Activated T-cell treated with anti-CD3 and anti-CD28 coated beads, Interleukin-2, amount 50 U/mL, for 4 hours (primary cell): Measurements from ENCODE around the gene FARP2. TPM values are rescaled to one million over a fixed set of nuclear protein-coding genes. Genes with fewer than 3 reads are reported as not detected.

Experiments used
- ATAC-seq, 2 donors: fragments of 200-7000 bp; cut with Tn5 transposase; one replicate each; pipeline ENCODE4 v1.10.0; 2021
- DNase-seq: peaks from one replicate; pipeline ENCODE4 v3.0.0-alpha.2; 2020
- H3K27me3 Mint-ChIP-seq: one replicate; pipeline ENCODE4 v1.8.0; 2021; ENCODE audit warnings: low read depth, mixed read lengths
- H3K36me3 Mint-ChIP-seq: one replicate; pipeline ENCODE4 v1.8.0; 2022; ENCODE audit warnings: mixed read lengths; ENCODE audit not compliant: insufficient read depth
- H3K4me1 Mint-ChIP-seq: one replicate; pipeline ENCODE4 v1.8.0; 2021; ENCODE audit warnings: low read depth, mixed read lengths
- H3K4me3 Mint-ChIP-seq: one replicate; pipeline ENCODE4 v1.8.0; 2021; ENCODE audit warnings: mild to moderate bottlenecking, moderate library complexity, mixed read lengths
- H3K9me3 Mint-ChIP-seq: one replicate; pipeline ENCODE4 v1.8.0; 2021; ENCODE audit warnings: mixed read lengths
- total RNA-seq, 3 donors: library from RNA; stranded (reverse); gene quantifications; one replicate each; pipeline ENCODE4 v1.2.1, GENCODE V29; 2021

FARP2 gene
- total RNA-seq, 3 donors from 2014 or later = 29.5 to 35.6 (median 30.3) TPM

DNA sequence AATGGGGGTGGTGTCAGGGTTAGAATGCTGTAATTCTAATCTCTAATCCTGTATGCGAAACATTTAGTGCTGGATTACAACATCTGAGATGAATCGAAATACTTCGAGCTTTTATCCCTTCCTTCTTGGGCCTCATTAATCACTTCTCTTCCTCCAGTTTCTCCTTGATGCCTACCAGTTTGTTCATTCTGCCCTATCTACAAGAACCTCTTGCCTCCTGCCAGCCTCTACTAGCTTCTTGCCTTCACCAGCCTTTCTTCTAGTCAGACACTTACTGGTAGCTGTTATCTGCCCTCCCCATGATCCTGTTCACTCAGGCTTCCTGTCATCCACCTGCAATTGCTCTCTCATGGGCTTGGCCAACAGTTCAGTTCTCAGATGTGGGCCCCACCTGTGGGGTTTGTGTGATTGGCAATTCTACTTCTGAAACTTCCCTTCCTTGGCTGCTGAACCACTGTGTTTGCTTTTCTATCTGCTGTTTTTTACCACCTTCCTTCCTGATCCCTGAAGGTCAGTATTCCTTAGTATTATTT, 15.4 kb upstream of the FARP2 start:
- peaks cover 46% of the 10 kb centered on the region for H3K36me3 Mint-ChIP-seq
- H3K4me1 Mint-ChIP-seq = peaks cover 32% of the 10 kb centered on the region
- H3K9me3 Mint-ChIP-seq = no peaks in the 10 kb centered on the region
- DNase-seq = no peak
- no peaks in the 10 kb centered on the region for H3K27me3 Mint-ChIP-seq
- H3K4me3 Mint-ChIP-seq = no peak overlapping the region
- ATAC-seq = no peak

DNA sequence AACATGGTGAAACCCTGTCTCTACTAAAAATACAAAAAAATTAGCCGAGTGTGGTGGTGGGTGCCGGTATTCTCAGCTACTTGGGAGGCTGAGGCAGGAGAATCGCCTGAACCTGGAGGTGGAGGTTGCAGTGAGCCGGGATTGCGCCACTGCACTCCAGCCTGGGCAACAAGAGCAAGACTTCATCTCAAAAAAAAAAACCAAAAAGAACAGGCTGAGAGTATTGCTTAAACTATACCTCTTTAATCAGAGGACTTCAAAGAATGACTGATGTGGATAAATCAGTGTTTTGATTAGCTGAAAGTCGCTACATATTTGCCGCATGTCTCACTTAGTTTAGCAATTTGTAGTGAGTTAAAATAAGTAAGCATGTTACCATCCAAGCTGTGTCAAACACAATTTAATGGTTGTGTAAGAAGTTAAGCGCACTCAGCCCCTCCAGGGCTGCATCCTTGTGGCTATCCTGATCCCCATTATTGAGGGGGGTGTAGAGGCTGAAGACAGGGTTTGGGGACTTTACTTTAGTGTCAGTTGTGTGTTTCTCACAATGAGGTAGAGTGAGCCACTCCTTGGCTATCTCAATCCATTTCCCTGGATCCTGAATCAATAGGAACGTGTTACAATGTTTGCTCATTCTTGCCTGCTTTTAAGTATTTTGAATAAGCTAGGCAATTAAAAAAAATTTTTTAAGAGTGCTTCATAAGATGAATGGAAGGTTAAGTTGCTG, 11.0 kb upstream of the FARP2 start:
- ATAC-seq (no peak), DNase-seq (no peak)
- no peak overlapping the region for H3K4me3 Mint-ChIP-seq
- peaks cover 17% of the 10 kb centered on the region for H3K4me1 Mint-ChIP-seq
- no peaks in the 10 kb centered on the region for H3K9me3 Mint-ChIP-seq
- no peaks in the 10 kb centered on the region for H3K27me3 Mint-ChIP-seq
- peaks cover 36% of the 10 kb centered on the region for H3K36me3 Mint-ChIP-seq

DNA sequence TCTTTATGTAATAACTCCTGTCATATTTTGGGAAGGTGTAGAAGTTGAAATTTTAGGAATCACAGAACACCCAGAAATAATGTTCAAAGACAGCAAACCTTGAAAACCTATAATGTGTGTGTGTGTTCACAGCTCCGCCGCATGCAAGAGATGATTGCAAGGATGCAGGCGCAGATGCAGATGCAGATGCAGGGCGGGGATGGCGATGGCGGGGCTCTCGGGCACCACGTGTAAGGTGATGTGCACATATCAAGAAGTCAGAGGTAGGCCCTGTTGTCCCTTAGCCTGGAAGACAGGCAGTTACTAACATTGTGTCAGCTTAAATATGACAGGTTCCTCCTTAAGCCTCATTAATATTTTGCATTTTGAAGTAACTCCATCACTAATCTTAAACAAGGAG, 6.1 kb upstream of the FARP2 start:
- Mint-ChIP-seq H3K4me3 (no peak overlapping the region), H3K27me3 (no peaks in the 10 kb centered on the region)

DNA sequence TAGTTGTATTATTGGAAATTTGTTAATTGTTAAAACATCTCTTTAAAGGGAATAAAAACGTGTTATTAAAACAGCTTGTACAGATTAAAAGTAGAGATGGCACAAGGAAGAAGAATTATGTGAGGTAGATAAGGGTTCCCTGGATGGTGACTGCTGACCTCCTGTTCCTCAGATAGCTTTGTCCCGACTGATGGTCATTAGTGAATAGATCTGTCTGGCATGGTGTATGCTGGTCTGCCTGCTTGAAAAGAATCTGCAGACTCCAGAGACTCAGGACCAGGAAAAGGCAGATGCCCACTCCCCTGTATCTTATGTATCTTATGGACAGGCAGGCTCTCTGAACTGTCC, 5.6 kb upstream of the FARP2 start:
- Mint-ChIP-seq H3K27me3 (no peaks in the 10 kb centered on the region), H3K4me1 (peaks cover 6% of the 10 kb centered on the region), H3K4me3 (no peak overlapping the region), H3K36me3 (peaks cover 29% of the 10 kb centered on the region), H3K9me3 (no peaks in the 10 kb centered on the region)
- DNase-seq = no peak
- no peak for ATAC-seq

More for the DNA sequence above, 6.1 kb upstream of the FARP2 start:
- ATAC-seq (no peak), DNase-seq (no peak)
- Mint-ChIP-seq H3K4me1 (peaks cover 6% of the 10 kb centered on the region), H3K36me3 (peaks cover 29% of the 10 kb centered on the region), H3K9me3 (no peaks in the 10 kb centered on the region)

DNA sequence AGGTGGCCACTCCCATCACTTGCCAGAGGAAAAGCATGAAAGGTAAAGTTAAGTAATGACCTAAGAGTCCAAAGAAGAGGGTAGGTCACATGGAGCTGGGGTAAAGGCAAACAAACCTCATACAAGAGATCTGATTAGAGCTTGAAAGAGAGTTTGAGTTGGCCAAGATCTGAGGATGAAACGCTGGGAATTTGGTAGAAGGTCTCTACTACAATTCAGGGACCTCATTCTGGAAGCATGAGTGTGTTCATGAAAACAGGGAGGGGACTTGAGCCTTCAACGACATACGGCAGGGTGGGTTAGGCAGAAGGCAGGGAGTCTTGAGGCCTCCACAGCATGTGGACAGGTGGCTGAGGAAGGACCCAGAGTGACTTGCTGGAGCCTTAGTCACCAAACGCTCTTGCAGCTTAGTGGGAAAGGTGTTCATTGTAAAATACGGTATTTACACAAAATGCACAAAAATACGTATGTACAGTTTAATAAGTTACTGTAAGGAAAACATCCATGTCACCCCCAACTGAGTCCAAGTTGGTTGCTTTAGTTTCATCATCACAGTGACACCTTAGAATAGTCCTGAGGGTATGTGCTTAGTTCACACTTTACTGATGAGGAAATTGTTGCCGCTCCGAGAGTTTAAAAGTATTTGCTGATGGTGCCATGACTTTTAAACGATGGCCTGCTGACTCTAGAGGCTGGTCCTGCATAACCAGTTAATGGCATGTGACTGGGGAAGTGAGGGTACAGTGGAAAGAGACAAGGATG, 5.0 kb upstream of the FARP2 start:
- no peak for DNase-seq
- H3K4me3 Mint-ChIP-seq = no peak overlapping the region
- no peaks in the 10 kb centered on the region for H3K9me3 Mint-ChIP-seq
- no peak for ATAC-seq
- no peaks in the 10 kb centered on the region for H3K27me3 Mint-ChIP-seq
- H3K4me1 Mint-ChIP-seq = peaks cover 6% of the 10 kb centered on the region
- H3K36me3 Mint-ChIP-seq = peaks cover 26% of the 10 kb centered on the region

DNA sequence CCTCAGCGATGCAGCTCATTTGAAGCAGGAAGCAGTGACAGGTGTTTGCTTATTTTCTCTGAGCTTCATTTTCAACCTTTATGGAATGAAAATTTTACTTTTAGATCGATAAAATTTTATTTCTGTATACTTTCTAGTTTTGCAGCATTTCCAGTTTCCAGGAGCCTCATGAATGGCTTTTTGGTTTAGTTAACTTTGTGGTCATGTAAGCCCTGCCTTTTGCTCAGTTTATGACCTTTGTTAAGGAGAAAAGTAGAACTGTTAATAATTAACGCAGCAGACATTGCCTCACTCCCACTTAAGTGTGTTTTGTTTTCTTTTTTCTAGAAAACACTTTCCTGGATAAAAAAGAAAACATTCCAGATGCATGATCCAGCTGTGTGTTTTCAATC, 4.4 kb upstream of the FARP2 start:
- DNase-seq (no peak), ATAC-seq (no peak)
- H3K4me3 Mint-ChIP-seq = no peak overlapping the region
- no peaks in the 10 kb centered on the region for H3K27me3 Mint-ChIP-seq
- peaks cover 26% of the 10 kb centered on the region for H3K36me3 Mint-ChIP-seq
- peaks cover 6% of the 10 kb centered on the region for H3K4me1 Mint-ChIP-seq
- no peaks in the 10 kb centered on the region for H3K9me3 Mint-ChIP-seq

DNA sequence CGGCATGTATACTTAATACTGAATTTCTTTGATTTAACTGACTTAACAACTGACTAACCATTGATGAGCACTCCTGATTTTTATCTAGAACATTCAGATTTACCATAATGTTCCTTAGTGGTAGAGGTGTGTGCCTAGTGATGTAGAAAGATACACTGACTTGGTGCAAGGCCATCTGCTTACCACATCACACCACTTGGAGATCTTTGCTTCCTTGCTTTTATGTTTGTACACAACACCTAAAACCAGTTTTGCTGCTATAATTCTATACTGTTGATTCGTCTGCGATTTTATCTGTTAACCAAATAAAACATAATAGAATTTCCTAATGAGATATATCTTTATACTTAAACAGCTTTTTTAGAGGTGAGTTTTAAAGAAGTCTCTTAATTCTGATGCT, 3.9 kb upstream of the FARP2 start:
- DNase-seq (no peak), ATAC-seq (no peak)
- no peaks in the 10 kb centered on the region for H3K27me3 Mint-ChIP-seq
- H3K36me3 Mint-ChIP-seq = peaks cover 26% of the 10 kb centered on the region
- no peaks in the 10 kb centered on the region for H3K9me3 Mint-ChIP-seq
- peaks cover 10% of the 10 kb centered on the region for H3K4me1 Mint-ChIP-seq
- no peak overlapping the region for H3K4me3 Mint-ChIP-seq

DNA sequence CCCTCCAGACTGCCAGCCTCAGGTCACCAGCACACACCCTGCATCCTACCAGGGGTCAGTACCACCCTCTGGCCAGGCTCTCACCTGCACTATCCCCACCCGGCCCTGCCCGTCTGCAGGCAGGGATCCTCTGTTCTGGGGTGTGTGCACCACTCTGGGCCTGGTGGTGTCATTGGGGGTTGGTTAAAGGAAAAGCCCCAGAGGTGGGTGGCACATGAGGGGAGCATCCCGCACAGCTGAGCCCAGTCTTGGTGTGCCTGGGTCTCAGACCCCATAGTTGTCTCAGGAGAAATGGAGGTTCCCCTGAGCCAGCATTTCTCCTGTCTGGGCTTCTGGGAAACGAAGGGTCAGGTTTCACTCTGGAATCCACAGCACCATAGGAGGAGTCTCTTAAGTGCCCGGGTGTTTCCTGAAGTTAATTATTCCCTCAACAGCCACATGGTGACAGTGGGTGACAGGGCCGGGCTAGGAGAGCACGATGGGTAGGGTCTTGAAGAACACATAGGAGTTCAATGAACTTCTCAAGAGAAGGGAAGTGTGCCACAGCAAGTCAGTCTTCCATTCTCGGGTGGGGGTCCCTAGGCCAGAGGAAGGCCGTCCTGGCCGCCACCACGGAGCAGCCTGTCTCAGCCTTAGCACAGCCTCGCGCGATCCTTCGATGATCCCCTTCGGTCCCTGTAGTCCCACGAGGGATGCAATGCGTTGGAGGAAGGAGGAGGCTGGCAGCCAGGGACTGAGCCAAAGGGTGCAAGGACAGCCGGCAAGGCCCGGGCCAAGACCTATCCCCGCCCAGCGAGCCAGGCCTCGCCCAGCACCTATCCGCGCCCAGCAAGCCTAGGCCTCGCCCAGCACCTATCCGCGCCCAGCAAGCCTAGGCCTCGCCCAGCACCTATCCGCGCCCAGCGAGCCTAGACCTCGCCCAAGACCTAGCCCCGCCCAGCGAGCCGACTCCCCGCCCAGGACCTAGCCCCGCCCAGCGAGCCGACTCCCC, 1.1 kb upstream of the FARP2 start:
- no peak overlapping the region for H3K4me3 Mint-ChIP-seq

DNA sequence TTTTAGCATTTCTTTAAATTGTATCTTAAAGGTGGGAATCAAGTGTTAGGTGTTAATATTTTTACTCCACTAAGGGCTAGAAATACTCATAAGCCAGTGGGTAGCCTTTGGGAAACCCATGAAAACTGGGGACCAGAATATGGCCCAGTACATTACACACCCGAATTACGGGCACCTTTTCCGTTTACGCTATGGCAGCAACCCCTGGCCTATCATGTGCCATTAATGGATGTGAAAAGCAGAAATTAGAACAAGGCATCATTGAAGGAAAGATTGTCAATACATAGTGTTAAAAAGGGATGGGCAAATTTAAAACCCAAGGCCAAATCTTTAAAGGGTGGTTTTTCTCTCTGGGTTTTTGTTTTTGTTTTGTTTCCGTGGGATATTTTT, 781 bp downstream of the FARP2 start:
- peaks cover 26% of the 10 kb centered on the region for H3K4me1 Mint-ChIP-seq
- H3K27me3 Mint-ChIP-seq = no peaks in the 10 kb centered on the region
- H3K9me3 Mint-ChIP-seq = no peaks in the 10 kb centered on the region
- DNase-seq = no peak
- no peak for ATAC-seq
- H3K4me3 Mint-ChIP-seq = peak overlapping the region; percentile 83
- peaks cover 11% of the 10 kb centered on the region for H3K36me3 Mint-ChIP-seq

More for the DNA sequence above, 1.1 kb upstream of the FARP2 start:
- peak; percentile 23 to 56 for ATAC-seq
- peaks cover 26% of the 10 kb centered on the region for H3K4me1 Mint-ChIP-seq
- no peaks in the 10 kb centered on the region for H3K9me3 Mint-ChIP-seq
- peak; percentile 54 for DNase-seq
- no peaks in the 10 kb centered on the region for H3K27me3 Mint-ChIP-seq
- peaks cover 20% of the 10 kb centered on the region for H3K36me3 Mint-ChIP-seq

DNA sequence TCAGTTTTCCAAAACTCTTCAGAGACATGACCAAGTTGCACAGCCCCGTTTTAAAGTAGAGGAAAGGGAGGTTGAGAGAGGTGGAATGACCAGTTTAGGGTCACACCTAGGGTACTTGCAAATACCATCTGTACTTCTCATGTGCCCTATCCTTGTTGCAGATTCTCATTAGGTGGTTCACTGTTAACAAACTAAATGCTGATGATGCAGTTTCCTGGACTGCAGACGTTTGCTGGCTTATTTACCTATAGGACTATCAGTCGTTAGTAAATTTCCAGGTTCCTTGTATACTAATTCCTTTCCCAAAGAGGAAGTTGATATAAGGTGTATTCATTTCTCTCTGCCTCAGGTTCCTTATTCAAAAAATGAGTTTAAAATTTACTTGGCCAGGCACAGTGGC, 1.4 kb downstream of the FARP2 start:
- Mint-ChIP-seq H3K27me3 (no peaks in the 10 kb centered on the region), H3K36me3 (peaks cover 7% of the 10 kb centered on the region), H3K4me1 (peaks cover 25% of the 10 kb centered on the region), H3K9me3 (no peaks in the 10 kb centered on the region), H3K4me3 (peak overlapping the region; percentile 83)
- ATAC-seq (no peak), DNase-seq (no peak)

DNA sequence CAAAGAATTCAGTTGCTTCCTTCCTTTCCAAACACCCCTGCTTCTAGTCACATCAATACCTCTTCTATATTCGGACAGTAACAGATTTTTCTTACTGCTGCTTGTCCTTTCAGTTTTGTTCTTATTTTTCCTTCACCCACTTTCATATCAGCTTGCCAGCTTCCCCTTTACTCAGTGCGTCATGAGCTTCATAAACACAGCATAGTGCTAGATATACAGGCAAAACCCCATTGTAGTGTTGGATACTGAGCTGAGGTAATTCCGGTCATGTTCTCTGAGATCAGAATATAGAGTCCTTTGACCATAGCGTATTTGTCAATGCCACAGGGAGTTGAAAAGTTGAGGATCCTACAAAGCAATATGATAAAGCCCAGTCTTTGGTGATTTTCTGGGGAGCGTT, 2.4 kb downstream of the FARP2 start:
- Mint-ChIP-seq H3K4me3 (peak overlapping the region; percentile 37), H3K9me3 (no peaks in the 10 kb centered on the region), H3K4me1 (peaks cover 20% of the 10 kb centered on the region), H3K36me3 (peaks cover 4% of the 10 kb centered on the region), H3K27me3 (no peaks in the 10 kb centered on the region)
- ATAC-seq (no peak), DNase-seq (no peak)

DNA sequence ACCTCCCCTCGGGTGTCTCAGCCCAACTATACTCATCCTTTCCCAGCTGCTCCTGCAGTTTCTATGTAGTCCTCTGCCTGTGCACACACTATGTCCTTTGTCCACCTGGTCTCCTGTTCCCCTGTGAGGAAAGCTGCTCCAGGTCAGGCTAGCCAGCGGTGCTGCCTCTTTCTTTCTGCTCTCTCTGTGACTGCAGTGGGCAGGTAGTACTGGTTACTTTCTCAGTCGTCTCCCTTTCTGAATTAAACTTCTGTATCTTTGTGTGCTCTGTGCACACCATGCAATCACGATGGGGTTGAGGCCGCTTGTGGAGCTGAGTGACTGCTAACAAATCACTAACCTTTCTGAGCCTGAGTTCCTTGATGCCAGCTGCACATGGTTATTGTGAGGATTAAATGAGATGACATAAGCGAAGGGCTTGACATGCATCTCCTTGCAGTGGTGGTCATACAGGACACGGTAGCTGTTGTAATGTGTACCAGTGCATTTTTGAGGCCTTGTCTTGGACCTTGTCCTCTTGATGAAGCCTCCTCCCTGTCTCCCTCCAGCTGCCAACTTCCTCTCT, 3.5 kb downstream of the FARP2 start:
- H3K4me3 Mint-ChIP-seq = no peak overlapping the region
- no peak for DNase-seq

DNA sequence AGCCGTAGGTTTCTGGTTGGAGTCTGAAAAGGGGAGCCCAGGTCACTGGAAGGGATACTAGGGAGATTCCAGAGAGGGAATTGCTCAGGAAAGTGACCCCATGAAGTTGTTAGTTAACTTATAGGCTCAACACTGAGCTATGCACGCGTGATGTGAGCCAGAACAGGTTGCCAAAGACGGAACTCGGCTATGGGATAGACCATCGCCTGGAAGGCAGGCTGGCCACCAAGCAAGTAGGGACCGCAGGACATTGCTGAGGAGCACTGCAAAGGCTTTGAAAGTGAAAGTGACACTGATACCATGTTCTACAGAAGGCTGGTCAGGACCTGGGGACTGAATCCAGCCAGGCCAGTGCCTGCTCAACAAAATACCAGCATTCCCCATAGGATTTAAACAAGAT, 7.3 kb downstream of the FARP2 start:
- peaks cover 13% of the 10 kb centered on the region for H3K4me1 Mint-ChIP-seq
- no peak overlapping the region for H3K4me3 Mint-ChIP-seq
- H3K36me3 Mint-ChIP-seq = peaks cover 2% of the 10 kb centered on the region
- no peaks in the 10 kb centered on the region for H3K27me3 Mint-ChIP-seq
- DNase-seq (no peak), ATAC-seq (no peak)
- no peaks in the 10 kb centered on the region for H3K9me3 Mint-ChIP-seq

More for the DNA sequence above, 3.5 kb downstream of the FARP2 start:
- peaks cover 20% of the 10 kb centered on the region for H3K4me1 Mint-ChIP-seq
- no peaks in the 10 kb centered on the region for H3K27me3 Mint-ChIP-seq
- ATAC-seq = no peak
- H3K9me3 Mint-ChIP-seq = no peaks in the 10 kb centered on the region
- H3K36me3 Mint-ChIP-seq = peaks cover 4% of the 10 kb centered on the region

DNA sequence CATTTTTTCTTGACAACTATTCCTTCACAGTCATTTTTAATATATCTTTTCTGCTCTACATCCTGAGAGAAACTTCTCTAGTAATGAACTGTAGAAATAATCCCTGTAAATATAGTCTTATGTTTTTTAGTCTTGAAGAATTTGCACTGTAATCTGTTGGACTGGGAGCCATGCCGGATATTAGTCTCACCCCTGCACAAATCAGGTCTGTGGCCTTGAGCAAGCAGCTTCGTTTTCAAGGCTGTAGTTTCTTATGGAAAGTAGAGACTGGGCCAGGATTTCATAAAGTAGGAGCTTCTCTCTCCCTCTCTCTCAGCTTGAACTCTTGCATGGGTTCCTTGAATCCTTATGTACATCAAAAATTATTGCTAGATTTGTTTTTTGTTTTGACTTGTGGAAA, 8.7 kb downstream of the FARP2 start:
- H3K9me3 Mint-ChIP-seq = no peaks in the 10 kb centered on the region
- ATAC-seq = no peak
- H3K4me3 Mint-ChIP-seq = no peak overlapping the region

More for the DNA sequence above, 8.7 kb downstream of the FARP2 start:
- Mint-ChIP-seq H3K36me3 (peaks cover 2% of the 10 kb centered on the region), H3K4me1 (peaks cover 6% of the 10 kb centered on the region), H3K27me3 (no peaks in the 10 kb centered on the region)
- DNase-seq = no peak
